Left ventricle myocardium inferior (tissue), 1 donor: Measurements from ENCODE around the gene SECISBP2. TPM values are rescaled to one million over a fixed set of nuclear protein-coding genes. Genes with fewer than 3 reads are reported as not detected.

Source experiments
- DNase-seq: peaks from one replicate; pipeline ENCODE4 v3.0.0-alpha.2; 2020
- H3K27ac ChIP-seq: fragments of 200-600 bp; replicated peaks from 2 replicates; pipeline ENCODE4 v1.8.0; 2021
- H3K27me3 ChIP-seq: fragments of 200-600 bp; 2 replicates; pipeline ENCODE4 v1.8.0; 2021; ENCODE audit warnings: low read depth
- H3K36me3 ChIP-seq: fragments of 200-600 bp; 2 replicates; pipeline ENCODE4 v1.8.0; 2021
- H3K4me1 ChIP-seq: fragments of 200-600 bp; 2 replicates; pipeline ENCODE4 v1.8.0; 2021
- H3K4me3 ChIP-seq: fragments of 200-600 bp; 2 replicates; pipeline ENCODE4 v1.8.0; 2021; ENCODE audit warnings: mild to moderate bottlenecking, moderate library complexity
- H3K9me3 ChIP-seq: fragments of 200-600 bp; replicated peaks from 2 replicates; pipeline ENCODE4 v1.8.0; 2021
- CTCF ChIP-seq: fragments of 200-600 bp; IDR thresholded peaks from 2 replicates; pipeline ENCODE4 v1.8.0; 2021; ENCODE audit warnings: antibody characterized with exemption, mild to moderate bottlenecking, borderline replicate concordance
- intact Hi-C: fragments of 100-400 bp; cut with micrococcal nuclease; formaldehyde crosslinking; loops from one replicate; pipeline ENCODE4 v1.11.0; 2022
- total RNA-seq: library from RNA; stranded (reverse); fragmentation: NEBNext Ultra II Directional; extraction: Animal tissue kit (Norgen Biotek cat#: 25700); gene quantifications from one replicate; pipeline ENCODE4 v1.2.1, GENCODE V29; 2021
- donor health status: DM: no; HTN: yes; CAD: no; lungs with severe emphysema.

The SECISBP2 gene
- total RNA-seq, 1 donor from 2014 or later: 13.8 TPM

DNA sequence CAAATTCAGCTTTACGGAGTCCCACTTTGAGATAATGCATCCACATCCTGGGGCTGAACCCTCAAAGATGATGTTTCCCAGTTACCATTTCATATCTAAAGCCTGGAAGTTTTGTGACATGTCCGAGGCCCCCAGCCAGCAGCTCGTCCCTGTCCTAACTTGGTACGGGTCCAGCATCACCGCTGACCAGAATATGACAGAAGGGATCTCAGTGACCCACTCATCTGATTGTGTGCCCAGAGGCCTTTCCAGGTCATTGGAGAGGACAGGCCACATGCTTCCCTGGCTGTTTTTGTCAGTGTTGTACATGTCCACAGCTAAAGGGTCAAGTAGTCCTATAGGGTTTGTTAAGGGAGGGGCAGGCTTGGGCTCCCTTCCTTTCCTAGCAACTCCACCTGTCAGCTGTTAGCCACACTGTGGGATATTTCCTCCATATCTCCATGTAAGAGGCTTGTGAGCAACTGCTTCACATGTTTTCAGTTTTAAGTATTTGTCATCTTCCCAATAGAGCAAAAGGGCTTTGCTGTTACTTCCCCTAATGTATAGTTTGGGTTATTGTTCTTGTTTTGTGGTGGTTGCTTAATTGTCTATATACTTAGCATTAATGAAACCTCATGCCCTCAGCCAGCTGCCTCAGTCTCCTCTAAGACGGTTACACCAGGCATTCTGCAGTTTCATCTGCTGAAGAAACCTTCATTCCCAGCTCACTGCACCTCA, 33.4 kb downstream of the SECISBP2 start:
- TF ChIP-seq CTCF: no peak
- intact Hi-C loops: no loop called here
- peak overlapping the region; percentile 27 for H3K27ac ChIP-seq

DNA sequence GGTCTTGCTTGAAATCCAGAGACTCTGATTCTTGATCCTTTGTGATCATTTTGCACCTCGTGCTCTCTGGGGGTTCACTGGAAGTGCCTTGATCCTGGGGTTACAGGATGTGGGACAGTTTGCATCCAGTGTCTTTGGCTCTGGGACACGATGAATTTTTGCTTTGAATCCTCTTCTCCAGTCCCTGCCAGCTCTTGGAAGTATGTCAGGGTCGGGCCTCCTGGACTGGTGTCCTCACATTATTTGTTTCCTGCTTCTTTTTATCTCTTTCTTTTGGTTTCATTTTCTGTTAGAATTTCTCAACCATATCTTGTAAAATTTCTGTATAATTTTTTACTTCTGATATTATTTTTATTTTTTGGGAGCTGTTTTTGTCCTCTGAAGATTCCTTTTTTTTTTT, 34.2 kb downstream of the SECISBP2 start:
- Histone ChIP-seq H3K27me3 (no peaks in the 10 kb centered on the region), H3K4me1 (peaks cover 37% of the 10 kb centered on the region), H3K36me3 (peaks cover 100% of the 10 kb centered on the region), H3K4me3 (no peak overlapping the region), H3K27ac (peak overlapping the region; percentile 27), H3K9me3 (no peaks in the 10 kb centered on the region)
- intact Hi-C loops: no loop called here
- no peak for TF ChIP-seq CTCF
- DNase-seq: no peak

More for the DNA sequence above, 33.4 kb downstream of the SECISBP2 start:
- H3K4me1 ChIP-seq: peaks cover 37% of the 10 kb centered on the region
- H3K4me3 ChIP-seq: no peak overlapping the region
- H3K9me3 ChIP-seq: no peaks in the 10 kb centered on the region
- DNase-seq: no peak
- no peaks in the 10 kb centered on the region for H3K27me3 ChIP-seq
- peaks cover 100% of the 10 kb centered on the region for H3K36me3 ChIP-seq

DNA sequence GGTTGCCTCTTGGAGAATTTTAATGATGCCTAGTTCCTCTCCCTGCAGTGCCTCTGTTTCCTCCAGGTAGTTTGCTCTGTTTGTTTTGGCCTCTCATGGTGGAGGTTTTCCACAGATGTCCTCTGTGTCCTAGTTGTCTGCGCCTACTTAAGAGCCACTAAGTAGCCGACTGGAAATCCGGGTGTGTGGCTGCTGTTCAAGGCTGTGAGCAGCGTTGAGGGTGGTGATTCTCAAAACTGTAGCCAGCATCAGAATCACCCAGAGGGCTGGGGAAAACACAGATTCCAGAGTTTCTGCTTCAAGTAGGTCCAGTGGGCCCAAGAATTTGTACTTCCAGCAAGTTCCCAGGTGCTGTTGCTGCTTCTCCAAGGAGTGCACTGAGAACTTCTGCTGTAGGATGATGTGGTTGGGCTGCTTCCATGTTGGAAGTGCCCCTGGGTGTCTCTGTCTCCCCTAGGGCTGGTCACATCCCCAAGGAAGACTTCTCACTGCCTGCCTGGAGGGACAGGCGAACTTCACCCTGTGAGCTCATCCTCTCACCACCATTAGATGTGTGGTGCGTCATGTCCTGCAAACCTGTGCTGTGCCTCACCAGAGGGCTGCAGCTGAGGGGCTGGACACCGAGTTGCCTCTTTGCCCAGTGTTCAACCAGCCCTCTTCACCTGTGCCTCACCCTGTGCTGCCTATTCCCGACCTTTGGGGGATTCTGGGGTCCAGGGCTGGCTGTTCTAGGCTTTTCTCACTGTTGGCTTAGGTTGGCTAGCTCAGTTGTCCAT, 34.8 kb downstream of the SECISBP2 start:
- Histone ChIP-seq H3K27ac (peak overlapping the region; percentile 27), H3K9me3 (no peaks in the 10 kb centered on the region), H3K36me3 (peaks cover 100% of the 10 kb centered on the region), H3K4me1 (peaks cover 39% of the 10 kb centered on the region), H3K27me3 (no peaks in the 10 kb centered on the region), H3K4me3 (no peak overlapping the region)
- TF ChIP-seq CTCF: no peak
- intact Hi-C loops: no loop called here
- no peak for DNase-seq

GRCh38 chr9:89353989-89354388, 35.7 kb downstream of the SECISBP2 start:
- Histone ChIP-seq H3K36me3 (peaks cover 100% of the 10 kb centered on the region), H3K27ac (no peak overlapping the region), H3K9me3 (no peaks in the 10 kb centered on the region), H3K4me3 (no peak overlapping the region), H3K27me3 (no peaks in the 10 kb centered on the region), H3K4me1 (peaks cover 48% of the 10 kb centered on the region)
- peak; percentile 36 for TF ChIP-seq CTCF
- no peak for DNase-seq
- intact Hi-C loops: no loop called here

- no peak for TF ChIP-seq CTCF
- Histone ChIP-seq H3K36me3 (peaks cover 97% of the 10 kb centered on the region), H3K4me3 (no peak overlapping the region), H3K4me1 (peaks cover 53% of the 10 kb centered on the region), H3K9me3 (no peaks in the 10 kb centered on the region), H3K27me3 (no peaks in the 10 kb centered on the region), H3K27ac (no peak overlapping the region)
- intact Hi-C loops: no loop called here
- no peak for DNase-seq
Observed at GRCh38 chr9:89354471-89354870, 36.2 kb downstream of the SECISBP2 start.
